Activated T-cell treated with anti-CD3 and anti-CD28 coated beads for 4 hours (primary cell): ENCODE measurements around the gene RDX.
"Not testable (repeated sequence)": the region's sequence is repeated elsewhere in the genome, so short reads cannot be mapped to it uniquely, and the experiment has no call there.

Source experiments
- DNase-seq: peaks from one replicate; pipeline ENCODE4 v3.0.0-alpha.2; 2020

Gene RDX

GRCh38 chr11:110305169-110306018 lies 9.0 kb upstream of the RDX start:
- no peak for DNase-seq

GRCh38 chr11:110303414-110303826 lies 7.0 kb upstream of the RDX start:
- DNase-seq: no peak

GRCh38 chr11:110301577-110301976 lies 5.2 kb upstream of the RDX start:
- no peak for DNase-seq

GRCh38 chr11:110301032-110301431 lies 4.6 kb upstream of the RDX start:
- DNase-seq: no peak

- DNase-seq: no peak
Measured at GRCh38 chr11:110299006-110299785, 2.8 kb upstream of the RDX start.

GRCh38 chr11:110298301-110298765 lies 1.9 kb upstream of the RDX start:
- DNase-seq: no peak

GRCh38 chr11:110297726-110298300 lies 1.4 kb upstream of the RDX start:
- no peak for DNase-seq

- no peak for DNase-seq
Measured at GRCh38 chr11:110297076-110297725, 787 bp upstream of the RDX start.

GRCh38 chr11:110295531-110296225 lies 736 bp downstream of the RDX start:
- no peak for DNase-seq

- no peak for DNase-seq
Measured at GRCh38 chr11:110295086-110295485, 1.3 kb downstream of the RDX start.

GRCh38 chr11:110294509-110294908 lies 1.9 kb downstream of the RDX start:
- DNase-seq: no peak

- DNase-seq: no peak
Measured at GRCh38 chr11:110293389-110293788, 3.0 kb downstream of the RDX start.

- not testable (repeated sequence) for DNase-seq
Measured at GRCh38 chr11:110292146-110292545, 4.3 kb downstream of the RDX start.

GRCh38 chr11:110290591-110291334 lies 5.7 kb downstream of the RDX start:
- no peak for DNase-seq

- DNase-seq: no peak
Measured at GRCh38 chr11:110289472-110289871, 6.9 kb downstream of the RDX start.

- DNase-seq: no peak
Measured at GRCh38 chr11:110287537-110287936, 8.9 kb downstream of the RDX start.

- no peak for DNase-seq
Measured at GRCh38 chr11:110286298-110287040, 9.9 kb downstream of the RDX start.

- no peak for DNase-seq
Measured at GRCh38 chr11:110283862-110284261, 12.6 kb downstream of the RDX start.

GRCh38 chr11:110280595-110280994 lies 15.8 kb downstream of the RDX start:
- DNase-seq: not testable (repeated sequence)

GRCh38 chr11:110279881-110280280 lies 16.5 kb downstream of the RDX start:
- DNase-seq: no peak

- DNase-seq: no peak
Measured at GRCh38 chr11:110272919-110273318, 23.5 kb downstream of the RDX start.
